ENCODE measurements around the gene PEX11A.

PEX11A gene

GRCh38 chr15:89671687-89672086 is 18.9 kb downstream of the PEX11A start:
- POLR2A ChIA-PET: interaction anchor here (1.4 kb wide), 1 partner anchor 24 kb away, joined by 3 read pairs; no protein-coding TSS in a partner anchor
- no peak for DNase-seq (ENCODE audit: extremely low spot score)
- CTCF ChIA-PET: interaction anchor here (2.2 to 2.4 kb wide), 2 partner anchors 10 to 14 kb away, joined by 11 to 17 read pairs; no protein-coding TSS in a partner anchor
- TF ChIP-seq HDGF (IDR thresholded peaks at IDR 0.05; ENCODE audit: borderline replicate concordance): no peak
- no peak for TF ChIP-seq ARNT (IDR thresholded peaks at IDR 0.05)
- no peak for TF ChIP-seq TARDBP (IDR thresholded peaks at IDR 0.05)
- no peak for TF ChIP-seq L3MBTL2 (conservative IDR thresholded peaks at IDR 0.05)
- no peak for TF ChIP-seq BHLHE40 (IDR thresholded peaks at IDR 0.05; ENCODE audit: borderline replicate concordance)
- no peak for TF ChIP-seq CTBP1 (IDR thresholded peaks at IDR 0.05; ENCODE audit: borderline replicate concordance)
- TF ChIP-seq NFRKB (IDR thresholded peaks at IDR 0.05): no peak
- TF ChIP-seq FOXM1 (IDR thresholded peaks at IDR 0.05; ENCODE audit: borderline replicate concordance): no peak
- no peak for TF ChIP-seq FOXA1 (IDR thresholded peaks at IDR 0.05)

- POLR2A ChIA-PET: interaction anchor here (1.4 to 1.7 kb wide), 2 partner anchors 13 to 24 kb away, joined by 3 to 4 read pairs; no protein-coding TSS in a partner anchor
- CTCF ChIA-PET: interaction anchor here (0.6 to 2.4 kb wide), 3 partner anchors 9 to 94 kb away, joined by 3 to 17 read pairs (median 11); no protein-coding TSS in a partner anchor
- no peak for TF ChIP-seq BHLHE40 (IDR thresholded peaks at IDR 0.05; ENCODE audit: borderline replicate concordance)
- no peak for TF ChIP-seq ZNF384 (IDR thresholded peaks at IDR 0.05)
- no peak for TF ChIP-seq LEF1 (IDR thresholded peaks at IDR 0.05; ENCODE audit: borderline replicate concordance)
- TF ChIP-seq NFRKB (IDR thresholded peaks at IDR 0.05): no peak
- TF ChIP-seq L3MBTL2 (conservative IDR thresholded peaks at IDR 0.05): no peak
- no peak for TF ChIP-seq SP1 (IDR thresholded peaks at IDR 0.05)
- TF ChIP-seq FOXK2 (IDR thresholded peaks at IDR 0.05): no peak
- no peak for TF ChIP-seq HDGF (IDR thresholded peaks at IDR 0.05; ENCODE audit: borderline replicate concordance)
- no peak for TF ChIP-seq SUZ12 (IDR thresholded peaks at IDR 0.05)
- TF ChIP-seq PKNOX1 (IDR thresholded peaks at IDR 0.05): no peak
- DNase-seq (ENCODE audit: extremely low spot score): no peak
Measured at GRCh38 chr15:89670971-89671560, 19.5 kb downstream of the PEX11A start.

- no peak for TF ChIP-seq SUZ12 (IDR thresholded peaks at IDR 0.05)
- TF ChIP-seq TARDBP (IDR thresholded peaks at IDR 0.05): no peak
- no peak for TF ChIP-seq HDGF (IDR thresholded peaks at IDR 0.05; ENCODE audit: borderline replicate concordance)
- no peak for TF ChIP-seq NFRKB (IDR thresholded peaks at IDR 0.05)
- TF ChIP-seq FOXM1 (IDR thresholded peaks at IDR 0.05; ENCODE audit: borderline replicate concordance): no peak
- no peak for TF ChIP-seq L3MBTL2 (conservative IDR thresholded peaks at IDR 0.05)
- no peak for TF ChIP-seq ARNT (IDR thresholded peaks at IDR 0.05)
- no peak for TF ChIP-seq BHLHE40 (IDR thresholded peaks at IDR 0.05; ENCODE audit: borderline replicate concordance)
- no peak for TF ChIP-seq PKNOX1 (IDR thresholded peaks at IDR 0.05)
- no peak for TF ChIP-seq SP1 (IDR thresholded peaks at IDR 0.05)
- TF ChIP-seq FOXK2 (IDR thresholded peaks at IDR 0.05): no peak
- no peak for TF ChIP-seq FOXA1 (IDR thresholded peaks at IDR 0.05)
- no peak for TF ChIP-seq LEF1 (IDR thresholded peaks at IDR 0.05; ENCODE audit: borderline replicate concordance)
- CTCF ChIA-PET: interaction anchor here (0.5 to 2.2 kb wide), 2 partner anchors 9 to 12 kb away, joined by 3 to 11 read pairs; no protein-coding TSS in a partner anchor
Measured at GRCh38 chr15:89669941-89670340, 20.6 kb downstream of the PEX11A start.

GRCh38 chr15:89669309-89669865 is 21.2 kb downstream of the PEX11A start:
- POLR2A ChIA-PET: interaction anchor here (1.7 kb wide), 1 partner anchor 12 kb away, joined by 4 read pairs; no protein-coding TSS in a partner anchor
- no peak for DNase-seq (ENCODE audit: extremely low spot score)
- no peak for TF ChIP-seq CTBP1 (IDR thresholded peaks at IDR 0.05; ENCODE audit: borderline replicate concordance)
- TF ChIP-seq SP1 (IDR thresholded peaks at IDR 0.05): no peak
- no peak for TF ChIP-seq LEF1 (IDR thresholded peaks at IDR 0.05; ENCODE audit: borderline replicate concordance)
- TF ChIP-seq PKNOX1 (IDR thresholded peaks at IDR 0.05): no peak
- TF ChIP-seq L3MBTL2 (conservative IDR thresholded peaks at IDR 0.05): no peak
- no peak for TF ChIP-seq TARDBP (IDR thresholded peaks at IDR 0.05)
- no peak for TF ChIP-seq BHLHE40 (IDR thresholded peaks at IDR 0.05; ENCODE audit: borderline replicate concordance)
- no peak for TF ChIP-seq FOXK2 (IDR thresholded peaks at IDR 0.05)
- TF ChIP-seq SUZ12 (IDR thresholded peaks at IDR 0.05): no peak
- TF ChIP-seq FOXM1 (IDR thresholded peaks at IDR 0.05; ENCODE audit: borderline replicate concordance): no peak
- no peak for TF ChIP-seq HDGF (IDR thresholded peaks at IDR 0.05; ENCODE audit: borderline replicate concordance)
- no peak for TF ChIP-seq NFRKB (IDR thresholded peaks at IDR 0.05)
- TF ChIP-seq ARNT (IDR thresholded peaks at IDR 0.05): no peak
- TF ChIP-seq FOXA1 (IDR thresholded peaks at IDR 0.05): no peak
- CTCF ChIA-PET: interaction anchor here (2.2 kb wide), 1 partner anchor 11 kb away, joined by 11 read pairs; no protein-coding TSS in a partner anchor

More at GRCh38 chr15:89669941-89670340, 20.6 kb downstream of the PEX11A start:
- no peak for DNase-seq (ENCODE audit: extremely low spot score)
- POLR2A ChIA-PET: interaction anchor here (1.7 kb wide), 1 partner anchor 12 kb away, joined by 4 read pairs; no protein-coding TSS in a partner anchor

GRCh38 chr15:89668171-89668570 is 22.4 kb downstream of the PEX11A start:
- POLR2A ChIA-PET: interaction anchor here (1.2 kb wide), 1 partner anchor 13 kb away, joined by 4 read pairs; the partner anchor contains the start of gene KIF7

More at GRCh38 chr15:89668171-89668570, 22.4 kb downstream of the PEX11A start:
- CTCF ChIA-PET: no interaction called here
- no peak for DNase-seq (ENCODE audit: extremely low spot score)
- TF ChIP-seq L3MBTL2 (conservative IDR thresholded peaks at IDR 0.05): no peak
- TF ChIP-seq CTBP1 (IDR thresholded peaks at IDR 0.05; ENCODE audit: borderline replicate concordance): no peak
- TF ChIP-seq BHLHE40 (IDR thresholded peaks at IDR 0.05; ENCODE audit: borderline replicate concordance): no peak
- TF ChIP-seq ZNF384 (IDR thresholded peaks at IDR 0.05): no peak
- no peak for TF ChIP-seq NFRKB (IDR thresholded peaks at IDR 0.05)
- no peak for TF ChIP-seq FOXA1 (IDR thresholded peaks at IDR 0.05)
- TF ChIP-seq SUZ12 (IDR thresholded peaks at IDR 0.05): no peak
- no peak for TF ChIP-seq LEF1 (IDR thresholded peaks at IDR 0.05; ENCODE audit: borderline replicate concordance)
- TF ChIP-seq SP1 (IDR thresholded peaks at IDR 0.05): no peak
- TF ChIP-seq ARNT (IDR thresholded peaks at IDR 0.05): no peak
- TF ChIP-seq HDGF (IDR thresholded peaks at IDR 0.05; ENCODE audit: borderline replicate concordance): no peak
